NCI-H446 treated with DMSO at 0.1 percent for 48 hours (cell line): ENCODE results near the gene ARF1.
A peak's percentile ranks its signal among the peaks of the same experiment; 100 is the strongest.
"Not testable (repeated sequence)": the region's sequence is repeated elsewhere in the genome, so short reads cannot be mapped to it uniquely, and the experiment has no call there.

ENCODE experiments used
- DNase-seq: peaks from one replicate; lab custom pipeline; 2025; lab: John Stamatoyannopoulos, UW

The ARF1 gene

DNA sequence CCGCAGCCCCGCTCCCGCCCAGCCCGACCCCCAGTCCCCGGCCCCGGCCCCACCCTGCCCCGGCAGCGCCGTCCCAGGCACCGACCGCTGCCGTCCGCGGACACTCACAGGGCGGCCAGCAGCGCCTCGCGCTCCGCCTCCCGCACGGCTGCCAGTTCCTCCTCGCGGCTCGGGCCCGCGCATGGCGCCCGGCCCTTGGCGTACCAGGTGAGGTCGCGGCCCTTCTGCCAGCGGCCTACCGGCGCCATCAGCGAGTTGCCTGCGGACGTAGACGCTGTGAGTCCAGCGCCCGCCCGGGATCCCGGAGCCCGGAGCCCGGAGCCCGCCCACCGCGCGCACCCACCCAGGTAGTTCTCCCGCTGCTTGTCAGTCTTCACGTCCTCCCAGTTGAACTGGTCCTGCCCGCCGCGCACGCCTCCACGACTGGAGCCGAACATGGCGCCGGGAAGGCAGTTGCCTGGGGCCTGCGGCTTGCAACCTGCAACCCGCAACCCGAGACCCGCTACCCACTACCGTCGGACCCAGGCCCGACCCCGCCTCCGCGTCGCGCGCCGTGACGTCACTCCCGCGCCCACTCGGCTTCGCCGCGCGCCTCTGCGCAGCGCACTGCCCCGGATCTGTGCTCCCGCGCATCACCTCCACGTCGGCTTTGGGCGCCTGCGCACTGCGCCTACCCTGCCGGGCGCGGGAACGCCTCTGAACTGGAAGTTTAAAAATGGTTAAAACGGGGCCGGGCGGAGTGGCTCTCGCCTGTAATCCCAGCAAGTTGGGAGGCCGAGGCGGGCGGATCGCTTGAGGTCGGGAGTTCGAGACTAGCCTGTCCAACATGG, 20.5 kb downstream of the ARF1 start, which contains the start of gene C1orf35:
Gene C1orf35, minus strand, starts transcription at position 535 of the 830 bp plus-strand sequence. Its CDS starts 98 bp downstream, at position 437.
- peak; percentile 83 for DNase-seq

DNA sequence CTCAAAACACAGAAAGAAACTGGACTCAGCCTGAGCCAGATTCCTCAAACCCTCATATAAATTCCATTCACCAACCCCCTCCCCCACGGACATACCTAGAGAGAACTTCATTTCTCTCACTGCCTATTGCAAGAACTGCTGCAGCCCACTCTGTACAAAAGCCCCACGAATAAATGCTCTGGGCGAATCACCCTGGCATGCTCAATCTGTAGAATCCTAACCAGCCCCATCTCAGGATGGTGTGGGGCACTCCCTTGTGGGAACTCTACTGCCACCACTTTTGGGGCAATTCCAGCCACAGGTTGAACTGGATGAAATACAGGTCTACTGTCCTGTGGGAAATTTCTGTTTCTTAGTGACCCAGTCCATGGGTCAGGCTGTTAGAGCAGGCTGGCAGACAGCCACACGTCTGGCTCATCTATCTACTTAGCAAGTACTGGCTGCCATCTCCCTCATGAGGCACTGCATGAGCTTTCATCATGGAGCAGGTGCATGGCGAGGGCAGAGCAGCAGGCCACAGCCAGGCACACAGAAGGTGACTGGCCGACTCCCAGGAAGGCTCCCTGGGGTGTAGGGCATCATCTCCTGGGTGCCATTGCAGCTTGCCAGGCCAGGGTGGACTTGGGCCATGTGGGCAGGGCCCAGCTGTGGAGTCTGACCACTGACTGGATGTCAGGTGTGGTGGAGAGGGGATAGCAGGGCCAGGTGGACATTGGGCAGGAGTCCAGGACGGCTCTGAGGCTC, 22.2 kb downstream of the ARF1 start:
- DNase-seq: no peak

DNA sequence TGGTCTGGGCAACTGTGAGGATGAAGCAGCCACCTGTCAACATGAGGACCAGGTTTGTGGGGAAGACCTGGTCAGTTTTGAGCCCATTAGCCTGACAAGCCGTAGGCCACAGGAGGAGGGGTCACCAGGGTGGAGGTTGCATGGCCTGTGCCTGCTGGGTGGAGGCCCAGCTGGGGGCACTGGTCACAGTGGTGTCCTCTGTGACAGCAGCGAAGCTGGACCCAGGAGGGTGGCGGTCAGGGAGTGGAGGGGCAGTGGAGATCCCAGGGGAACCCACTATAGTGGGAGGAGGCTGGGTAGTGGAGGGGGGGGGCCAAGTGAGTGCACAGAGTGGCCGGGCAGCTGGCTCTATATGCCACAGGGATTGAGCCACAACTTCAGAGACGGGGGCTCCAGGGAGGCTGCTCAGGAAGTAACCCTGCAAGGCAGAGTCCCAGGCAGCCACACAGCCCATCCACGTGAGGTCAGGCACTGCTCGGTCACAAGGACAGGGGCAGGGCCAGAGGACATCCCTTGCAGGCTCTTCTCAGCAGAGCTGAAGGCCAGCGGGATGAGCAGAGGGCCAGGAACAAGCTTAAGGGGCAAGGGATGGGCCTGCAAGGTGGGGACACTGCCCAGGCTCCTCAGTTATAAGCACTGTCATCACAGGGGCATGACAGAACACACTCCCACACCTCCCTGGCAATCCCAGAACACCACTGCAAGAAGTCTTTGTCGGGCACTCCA, 22.9 kb downstream of the ARF1 start:
- no peak for DNase-seq

DNA sequence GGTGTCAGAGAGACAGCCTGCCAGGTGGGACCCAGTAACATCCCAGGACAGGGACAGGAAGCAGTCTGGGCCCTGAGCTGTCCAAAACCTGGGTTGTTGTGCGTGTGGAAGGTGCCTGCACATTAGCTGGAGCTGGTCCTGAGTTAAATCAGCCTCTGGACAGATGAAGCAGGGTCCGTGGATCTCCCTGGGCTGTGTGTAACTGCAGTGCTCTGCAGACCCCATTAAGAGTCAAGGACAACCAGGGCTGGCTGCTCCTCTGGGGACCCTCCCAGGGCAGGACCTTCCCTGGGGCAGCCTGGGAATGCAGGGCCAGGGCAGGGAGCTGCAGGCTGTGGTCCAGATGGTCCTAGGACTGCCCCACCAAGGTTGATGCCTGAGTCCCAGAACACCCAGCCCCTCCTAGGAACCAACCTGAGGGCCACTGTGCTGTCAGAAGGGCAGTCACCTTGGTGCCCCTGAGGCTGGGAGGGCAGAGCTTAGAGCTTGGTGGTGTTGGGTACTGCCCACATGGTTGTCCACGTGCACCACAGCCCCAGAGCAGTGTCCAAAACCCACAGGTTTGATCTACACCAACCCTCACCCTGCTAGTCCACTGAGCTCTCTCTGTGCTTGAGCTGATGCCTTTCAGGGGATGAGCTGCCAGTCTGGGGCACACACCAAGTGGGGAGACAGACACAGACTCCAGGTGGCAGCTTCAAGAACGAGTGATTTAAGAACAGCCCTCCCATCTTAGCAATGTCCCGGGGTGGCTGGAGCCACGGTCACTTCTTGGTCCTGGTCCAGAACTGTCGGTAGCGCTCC, 23.7 kb downstream of the ARF1 start:
- DNase-seq: no peak

DNA sequence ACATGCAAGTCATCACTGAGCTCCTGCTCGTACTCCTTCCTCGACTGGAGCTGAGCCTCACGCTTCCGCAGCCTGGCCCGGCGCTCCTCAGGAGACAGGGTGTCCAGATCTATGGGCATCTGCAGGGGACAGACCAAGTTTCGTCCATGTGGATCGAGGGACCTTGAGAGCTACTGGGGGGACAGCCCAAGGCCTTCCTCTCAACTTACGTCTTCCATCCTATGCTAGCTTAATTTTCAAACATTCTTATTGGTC, 24.2 kb downstream of the ARF1 start:
- no peak for DNase-seq

DNA sequence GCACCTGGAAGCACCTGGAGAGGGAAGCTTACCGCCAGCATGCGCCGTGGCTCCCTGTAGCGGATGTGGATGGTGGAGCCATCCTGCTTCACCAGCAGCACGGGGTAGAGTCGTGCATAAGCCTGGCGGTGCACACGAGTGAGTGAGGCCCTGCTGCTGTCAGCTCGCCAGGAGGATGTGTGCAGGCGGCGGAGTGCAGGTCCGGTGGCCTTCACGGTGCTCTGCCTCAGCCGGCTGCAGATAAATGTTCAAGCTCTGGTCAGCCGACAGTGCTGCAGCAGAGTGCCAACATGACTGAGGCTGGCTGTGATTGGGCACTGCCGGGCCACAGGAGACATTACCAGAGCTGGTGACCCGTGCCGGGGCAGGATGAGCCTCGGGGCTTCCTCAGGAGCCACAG, 25.1 kb downstream of the ARF1 start:
- no peak for DNase-seq

DNA sequence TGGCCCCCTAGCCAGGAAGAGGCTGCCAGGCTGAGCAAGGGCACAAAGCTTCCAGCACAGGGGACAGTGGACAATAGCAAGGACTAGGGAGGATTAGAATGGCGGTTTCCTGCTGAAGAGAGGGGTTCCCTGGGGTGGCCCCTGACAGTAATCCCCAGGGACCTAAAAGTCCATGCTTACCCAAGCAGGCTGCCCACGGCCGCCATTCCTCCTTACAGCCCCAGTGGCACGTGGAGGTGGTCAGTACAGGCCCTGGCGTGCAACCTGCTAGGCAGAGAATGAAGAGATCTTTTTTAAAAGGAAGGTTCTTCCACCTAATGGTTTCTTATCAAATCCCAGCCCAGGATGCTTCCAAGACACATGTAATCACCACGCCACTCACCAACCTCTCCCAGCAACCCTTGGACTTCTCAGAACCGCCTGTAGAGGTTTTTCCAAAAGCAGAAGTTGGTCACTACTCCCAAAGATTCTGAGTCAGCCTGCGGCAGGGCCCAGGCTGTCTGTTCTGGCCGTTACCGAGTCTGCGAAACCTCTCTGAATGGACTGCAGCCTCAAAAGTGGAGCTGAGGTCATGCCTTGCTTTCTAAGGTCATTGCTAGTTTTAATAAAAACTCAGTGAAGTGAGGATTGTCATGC, 25.7 kb downstream of the ARF1 start:
- no peak for DNase-seq

DNA sequence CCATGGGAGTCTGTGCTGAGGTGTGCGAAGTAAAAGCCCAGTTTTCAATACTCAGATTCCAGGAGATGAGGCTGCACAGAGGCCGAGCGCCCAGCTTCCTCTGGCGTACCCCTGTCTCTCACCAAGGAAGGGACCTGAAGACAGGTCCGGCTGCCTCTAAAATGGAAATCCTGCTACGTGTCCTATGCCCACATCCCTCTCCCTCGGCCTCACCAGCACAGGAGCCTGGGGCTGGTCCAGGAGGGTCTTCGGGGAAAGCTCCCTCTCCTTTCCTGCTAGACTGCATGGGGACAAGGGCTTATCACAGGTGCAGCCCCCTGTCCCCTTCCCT, 26.2 kb downstream of the ARF1 start:
- no peak for DNase-seq

DNA sequence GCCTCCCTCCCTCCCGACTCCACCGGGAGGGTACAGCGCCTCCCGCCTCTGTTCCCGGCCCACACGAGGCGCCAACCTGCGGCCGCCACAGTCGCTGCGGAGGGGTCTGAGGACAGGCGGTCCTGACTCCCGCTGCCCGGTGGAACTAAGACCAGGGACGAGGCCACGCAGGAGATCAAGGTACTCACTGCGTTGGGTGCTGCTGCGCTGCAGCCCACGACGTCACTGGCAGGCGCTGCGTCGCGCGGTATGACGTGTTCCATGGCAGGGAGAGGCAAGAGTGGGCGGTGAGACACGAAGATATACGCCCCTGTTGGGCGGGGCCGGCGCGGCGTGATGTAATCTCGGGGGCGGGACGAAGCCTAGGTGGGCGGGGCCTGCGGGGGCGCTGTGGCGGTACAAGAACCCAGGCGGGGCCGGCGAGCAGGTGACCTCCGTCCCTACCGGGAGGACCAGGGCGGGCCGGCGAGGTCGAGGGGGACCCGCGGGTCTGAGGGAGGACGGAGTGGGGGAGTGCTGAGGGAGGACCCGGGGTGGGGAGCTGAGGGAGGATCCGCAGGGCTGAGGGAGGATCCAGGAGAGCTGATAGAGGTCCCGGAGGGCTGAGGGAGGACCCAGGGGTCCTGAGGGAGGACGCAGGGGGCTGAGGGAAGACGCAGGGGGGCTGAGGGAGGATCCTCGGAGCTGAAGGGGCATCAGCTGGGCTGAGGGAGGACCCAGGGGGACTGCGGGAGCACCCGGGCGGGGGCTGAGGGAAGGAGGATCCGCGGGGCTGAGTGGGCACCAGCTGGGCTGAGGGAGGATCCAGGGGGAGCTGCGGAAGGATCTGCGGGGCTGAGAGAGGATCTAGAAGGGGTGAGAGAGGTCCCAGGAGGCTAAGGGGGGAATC, 26.8 kb downstream of the ARF1 start, which contains the start of gene MRPL55:
Gene MRPL55, minus strand, starts transcription at position 227 of the 889 bp plus-strand sequence. CDS start 1,039 bp downstream, outside the sequence.
- DNase-seq: peak; percentile 85

DNA sequence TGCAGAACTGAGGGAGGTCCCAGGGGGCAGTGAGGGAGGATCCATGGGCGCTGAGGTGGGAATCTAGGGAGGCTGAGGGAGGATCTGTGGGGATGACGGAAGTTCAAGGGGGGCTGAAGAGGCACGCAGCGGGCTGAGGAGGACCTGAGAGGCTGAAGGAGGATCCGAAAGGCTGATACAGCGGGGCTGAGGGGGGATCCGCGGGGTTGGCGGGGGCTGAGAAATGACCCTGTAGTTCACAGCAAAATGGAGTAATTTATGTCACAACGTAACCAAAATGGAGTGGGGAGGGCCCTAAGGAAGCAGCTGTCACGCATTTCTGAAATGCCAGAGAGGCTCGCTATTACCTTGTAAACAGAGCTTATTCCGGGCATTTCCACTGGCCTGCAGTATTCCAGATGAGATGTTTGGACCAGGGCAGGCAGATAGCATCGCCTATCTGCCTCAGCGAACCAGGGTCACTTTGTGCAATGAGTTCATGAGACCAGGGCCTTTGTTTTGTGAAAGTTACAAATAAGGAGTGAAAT, 27.5 kb downstream of the ARF1 start:
- DNase-seq: peak; percentile 3

DNA sequence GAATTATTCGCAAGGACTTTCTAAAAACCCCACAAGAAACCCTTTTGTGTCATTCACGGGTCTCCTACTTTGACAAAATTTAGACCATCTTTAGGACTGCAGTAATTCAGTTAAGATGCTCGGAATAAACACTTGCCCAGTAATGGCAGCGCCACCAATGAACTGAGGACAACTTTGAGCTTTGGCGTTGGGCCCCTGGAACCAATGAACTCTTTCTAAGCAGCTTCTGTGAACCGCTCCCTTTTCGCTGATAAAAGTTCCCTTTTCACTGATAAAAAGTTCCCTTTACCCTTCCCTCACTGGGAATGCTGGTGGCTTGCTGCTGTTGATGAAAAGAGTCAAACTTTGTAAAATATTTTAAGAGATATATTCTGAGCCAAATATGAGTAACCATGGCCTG, 28.0 kb downstream of the ARF1 start:
- DNase-seq: no peak

DNA sequence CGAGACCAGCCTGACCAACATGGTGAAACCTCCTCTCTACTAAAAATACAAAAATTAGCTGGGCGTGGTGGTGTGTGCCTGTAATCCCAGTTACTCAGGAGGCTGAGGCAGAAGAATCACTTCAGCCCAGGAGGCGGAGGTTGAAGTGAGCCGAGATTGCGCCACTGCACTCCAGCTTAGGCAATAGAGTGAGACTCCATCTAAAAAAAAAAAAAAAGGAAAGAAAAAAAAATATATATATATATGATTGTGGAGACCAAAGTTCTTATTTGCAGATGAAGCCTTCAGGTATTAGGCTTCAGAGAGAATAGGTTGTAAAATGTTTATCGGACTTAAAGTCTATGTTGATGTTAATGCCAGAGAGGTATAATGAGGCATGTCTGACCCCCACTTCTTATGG, 28.8 kb downstream of the ARF1 start:
- not testable (repeated sequence) for DNase-seq

DNA sequence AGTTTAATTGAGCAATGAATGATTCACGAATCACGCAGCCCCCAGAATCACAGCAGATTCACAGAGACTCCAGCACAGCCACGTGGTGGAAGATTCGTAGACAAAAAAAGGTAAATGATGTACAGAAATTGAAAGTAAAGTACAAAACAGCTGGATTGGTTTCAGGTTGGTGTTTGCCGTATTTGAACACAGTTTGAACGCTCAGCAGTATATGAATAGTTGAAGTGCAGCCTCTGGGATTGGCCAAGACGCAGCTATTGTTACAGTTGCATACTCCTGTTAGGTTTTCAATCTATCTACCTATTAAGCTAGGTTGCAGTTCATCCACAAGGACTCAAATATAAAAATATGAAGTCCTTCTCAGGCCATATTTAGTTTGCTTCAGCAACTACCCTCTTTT, 29.7 kb downstream of the ARF1 start:
- no peak for DNase-seq

DNA sequence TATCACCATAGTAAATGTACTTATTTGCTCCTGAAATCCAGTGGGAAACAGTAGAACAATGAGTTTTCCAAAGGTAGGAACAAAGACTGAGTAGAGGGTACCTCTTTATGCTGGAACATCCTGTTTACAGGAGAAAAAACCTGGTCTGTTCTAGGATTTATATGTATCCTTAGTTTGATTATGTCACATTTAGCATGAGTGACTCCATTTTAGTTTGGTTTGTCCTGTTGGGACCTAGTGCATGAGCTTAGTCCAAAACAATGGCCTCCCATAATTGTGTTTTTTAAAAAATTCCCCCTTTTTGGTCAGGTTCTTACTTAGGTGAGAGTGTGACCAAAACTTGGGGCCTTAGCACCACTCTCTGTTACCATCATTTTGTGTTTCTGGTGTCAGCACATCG, 30.1 kb downstream of the ARF1 start:
- no peak for DNase-seq

DNA sequence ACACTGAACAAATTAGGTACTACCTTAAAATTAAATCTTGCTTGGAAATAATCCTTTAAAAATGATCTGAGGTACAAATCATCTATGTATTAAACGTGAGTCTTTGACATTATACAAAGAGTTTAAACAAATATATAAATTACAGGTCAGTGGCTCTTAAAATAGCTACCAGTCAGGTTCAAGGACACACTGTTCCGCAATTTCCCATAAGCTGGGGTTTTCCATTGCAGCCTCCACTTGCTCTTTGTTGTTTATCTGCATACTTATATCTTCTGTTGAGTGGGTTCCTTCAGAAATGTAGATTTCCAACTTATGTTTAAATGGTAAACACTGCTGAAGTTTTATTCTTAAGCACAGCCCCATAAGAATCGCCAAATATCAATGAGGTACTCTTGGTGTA, 32.3 kb downstream of the ARF1 start:
- no peak for DNase-seq

DNA sequence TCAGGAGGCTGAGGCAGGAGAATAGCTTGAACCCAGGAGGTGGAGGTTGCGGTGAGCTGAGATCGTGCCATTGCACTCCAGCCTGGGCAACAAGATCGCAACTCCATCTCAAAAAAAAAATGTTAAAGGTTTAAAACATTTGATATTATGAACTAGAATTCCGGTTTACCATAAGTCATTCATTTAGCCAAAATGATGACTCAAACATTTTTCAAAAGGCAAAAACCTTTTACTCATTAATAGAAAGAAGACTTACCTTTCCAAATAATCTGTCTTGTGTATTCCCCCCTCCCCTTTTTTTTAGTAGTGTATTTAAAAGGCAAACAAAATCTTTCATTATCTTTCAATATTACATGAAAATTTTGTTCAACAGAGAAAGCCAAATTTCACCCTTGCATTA, 34.8 kb downstream of the ARF1 start:
- DNase-seq: no peak

DNA sequence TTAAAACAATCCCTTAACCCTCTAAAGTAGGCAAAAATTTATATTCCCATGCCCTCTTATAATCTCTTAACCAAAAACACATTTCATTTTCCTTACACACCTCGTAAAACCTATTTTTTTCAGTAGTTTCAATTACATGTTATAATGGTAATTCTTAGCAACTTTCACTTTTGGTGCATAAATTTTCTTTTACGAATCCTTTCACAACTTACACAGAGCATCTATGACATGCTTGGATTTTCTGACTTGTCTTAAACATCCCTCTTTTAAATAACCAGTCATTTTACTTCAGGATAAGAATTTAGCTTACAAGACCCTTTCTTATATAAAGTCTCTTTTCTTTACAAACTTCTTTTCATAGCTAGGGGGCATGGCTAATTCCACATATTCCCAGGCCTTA, 35.5 kb downstream of the ARF1 start:
- DNase-seq: no peak

DNA sequence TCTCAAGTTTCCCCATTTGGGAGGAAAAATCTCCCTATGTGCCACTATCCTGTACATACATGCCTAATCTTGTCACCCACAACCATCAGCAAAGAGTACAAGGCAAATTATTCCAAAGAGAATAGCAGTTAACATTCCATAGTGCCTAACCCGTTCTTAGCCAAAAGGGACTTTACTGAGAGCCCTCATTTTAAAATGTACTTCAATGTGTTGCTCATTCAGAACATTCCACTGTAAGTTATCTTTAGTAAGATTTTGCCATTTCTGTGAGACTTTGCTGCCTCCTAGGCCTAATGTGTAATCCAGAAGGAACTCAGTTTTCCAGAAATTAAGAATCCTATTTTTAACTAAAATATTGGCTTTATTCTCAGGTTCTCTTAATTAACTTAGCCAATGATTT, 37.8 kb downstream of the ARF1 start:
- no peak for DNase-seq

DNA sequence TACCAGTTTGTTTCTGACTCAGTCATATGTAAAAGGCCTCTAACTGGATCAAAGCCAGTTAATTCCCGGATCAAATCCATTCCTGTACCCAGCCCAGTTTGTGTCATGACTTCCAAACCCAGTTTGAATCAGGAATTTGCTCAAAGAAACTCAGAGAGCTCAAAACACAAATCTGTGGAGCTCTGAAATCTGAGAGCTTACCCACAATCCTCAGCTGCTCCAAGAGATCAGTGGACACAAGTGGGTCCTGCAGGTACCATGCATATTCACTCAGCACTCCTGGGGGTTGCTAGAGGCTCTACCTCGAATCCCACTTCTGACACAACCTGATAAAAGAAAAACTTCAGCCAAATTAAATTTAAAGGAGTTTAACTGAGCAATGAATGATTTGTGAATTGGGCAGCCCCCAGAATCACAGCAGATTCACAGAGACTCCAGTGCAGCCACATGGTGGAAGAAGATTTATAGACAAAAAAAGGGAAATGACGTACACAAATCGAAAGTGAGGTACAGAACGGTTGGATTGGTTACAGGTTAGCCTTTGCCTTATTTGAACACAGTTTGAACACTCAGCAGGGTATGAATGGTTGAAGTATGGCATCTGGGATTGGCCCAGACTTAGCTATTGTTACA, 38.5 kb downstream of the ARF1 start:
- DNase-seq: no peak

DNA sequence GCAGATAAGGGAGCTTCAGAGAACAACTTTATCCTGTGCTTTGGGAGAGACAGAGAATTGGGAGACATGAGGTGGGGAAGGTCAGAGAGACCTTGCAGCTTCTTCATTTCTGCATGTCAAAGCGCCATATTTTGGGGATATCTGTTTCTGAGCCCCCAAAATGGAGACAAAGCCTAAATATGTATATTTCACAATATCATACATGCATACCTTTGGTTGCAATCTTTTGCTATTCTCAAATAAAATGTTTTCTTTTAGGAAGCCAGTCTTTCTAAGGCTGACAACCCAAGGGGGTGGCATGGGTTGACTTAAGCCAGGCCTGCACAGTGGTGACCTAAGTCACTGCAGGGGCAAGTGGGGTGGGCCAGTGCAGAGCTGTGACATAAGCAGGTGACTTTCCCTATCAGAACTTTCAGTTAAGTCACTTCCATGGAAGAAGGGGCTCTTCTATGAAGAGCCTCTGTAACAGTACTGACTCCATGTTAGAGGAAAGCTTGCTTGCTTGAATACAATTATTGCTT, 40.5 kb downstream of the ARF1 start:
- DNase-seq: no peak
